NCI-H510A treated with DMSO at 0.1 percent for 48 hours (cell line): Measurements from ENCODE around the gene PRKCQ.
"Not testable (repeated sequence)": the region's sequence is repeated elsewhere in the genome, so short reads cannot be mapped to it uniquely, and the experiment has no call there.

Experiments
- DNase-seq: peaks from one replicate; lab custom pipeline; 2025; lab: John Stamatoyannopoulos, UW

The PRKCQ gene

GRCh38 chr10:6491841-6492609 lies 88.1 kb downstream of the PRKCQ start:
- no peak for DNase-seq

- no peak for DNase-seq
Measured at GRCh38 chr10:6490614-6491013, 89.5 kb downstream of the PRKCQ start.

- DNase-seq: no peak
Measured at GRCh38 chr10:6487920-6488319, 92.2 kb downstream of the PRKCQ start.

GRCh38 chr10:6486309-6486708 lies 93.8 kb downstream of the PRKCQ start:
- no peak for DNase-seq

- DNase-seq: no peak
Measured at GRCh38 chr10:6482737-6483357, 97.2 kb downstream of the PRKCQ start.

GRCh38 chr10:6478722-6479121 lies 101.4 kb downstream of the PRKCQ start:
- no peak for DNase-seq

GRCh38 chr10:6476989-6477388 lies 103.1 kb downstream of the PRKCQ start:
- DNase-seq: no peak

GRCh38 chr10:6474871-6475270 lies 105.2 kb downstream of the PRKCQ start:
- no peak for DNase-seq

GRCh38 chr10:6473901-6474370 lies 106.1 kb downstream of the PRKCQ start:
- no peak for DNase-seq

GRCh38 chr10:6473430-6473829 lies 106.6 kb downstream of the PRKCQ start:
- DNase-seq: no peak

GRCh38 chr10:6472710-6473005 lies 107.4 kb downstream of the PRKCQ start:
- DNase-seq: not testable (repeated sequence)

GRCh38 chr10:6470894-6471618 lies 109.0 kb downstream of the PRKCQ start:
- no peak for DNase-seq

- DNase-seq: no peak
Measured at GRCh38 chr10:6469661-6470060, 110.4 kb downstream of the PRKCQ start.

GRCh38 chr10:6465854-6466601 lies 114.0 kb downstream of the PRKCQ start:
- no peak for DNase-seq

- no peak for DNase-seq
Measured at GRCh38 chr10:6465437-6465836, 114.6 kb downstream of the PRKCQ start.

GRCh38 chr10:6464862-6465430 lies 115.1 kb downstream of the PRKCQ start:
- DNase-seq: no peak

- no peak for DNase-seq
Measured at GRCh38 chr10:6463366-6463765, 116.7 kb downstream of the PRKCQ start.

GRCh38 chr10:6461961-6462360 lies 118.1 kb downstream of the PRKCQ start:
- DNase-seq: no peak

GRCh38 chr10:6460861-6461409 lies 119.1 kb downstream of the PRKCQ start:
- DNase-seq: no peak

- DNase-seq: no peak
Measured at GRCh38 chr10:6458814-6459213, 121.3 kb downstream of the PRKCQ start.

- DNase-seq: no peak
Measured at GRCh38 chr10:6457376-6457775, 122.7 kb downstream of the PRKCQ start.

GRCh38 chr10:6456067-6456466 lies 124.0 kb downstream of the PRKCQ start:
- no peak for DNase-seq
